ENCODE data around the gene STX4. TPM values are rescaled to one million over a fixed set of nuclear protein-coding genes. Genes with fewer than 3 reads are reported as not detected.

The STX4 gene
- total RNA-seq, 1 experiment from 2014 or later, result 26.0 TPM

- no peak overlapping the region for H3K4me2 ChIP-seq (ENCODE audit: low read length)
- no peak overlapping the region for H3K4me3 ChIP-seq (replicated peaks in 1 of 2; ENCODE audit: low read depth in 1 of 2, low read length in 2 of 2)
- no peak for TF ChIP-seq REST (IDR thresholded peaks at IDR 0.05; ENCODE audit: low read depth)
- ATAC-seq (no peak), DNase-seq (ENCODE audit: low read depth, low spot score) (no peak)
- no peak overlapping the region for H2AFZ ChIP-seq (ENCODE audit: low read depth, low read length, poor library complexity, severe bottlenecking)
- ChIA-PET CTCF (no interaction called here), RAD21 (ENCODE audit: low non-redundant PET in 1 of 2, low total read pairs in 2 of 2, uncharacterized antibody in 2 of 2, unreplicated experiment in 2 of 2) (no interaction called here), POLR2A (interaction anchor here (0.7 kb wide), 1 partner anchor 70 kb away, joined by 5 read pairs; no protein-coding TSS in a partner anchor)
- no peaks in the 10 kb centered on the region for H3K27me3 ChIP-seq (ENCODE audit: insufficient read depth, low read length)
- no peak overlapping the region for H3K27ac ChIP-seq (ENCODE audit: low read depth, low read length)
- H3K4me1 ChIP-seq (ENCODE audit: control insufficient read depth in 1 of 2, insufficient read depth in 2 of 2, low read length in 2 of 2), result peaks cover 5 to 15% of the 10 kb centered on the region in 2 experiments
- H3K79me2 ChIP-seq (ENCODE audit: insufficient read depth, low read length), result peaks cover 10% of the 10 kb centered on the region; the same call in 1 of the 2 replicates
- no TSS peak for BruUV-seq (replicated peaks)
- intact Hi-C loops (cut with micrococcal nuclease), result no loop called here
- no peaks in the 10 kb centered on the region for H3K9me3 ChIP-seq (ENCODE audit: control insufficient read depth in 1 of 2, insufficient read depth in 1 of 2, low read depth in 1 of 2, low read length in 2 of 2)
- H4K20me1 ChIP-seq (ENCODE audit: insufficient read depth), result no peaks in the 10 kb centered on the region
- no peak overlapping the region for H3K9ac ChIP-seq (ENCODE audit: low read length)
- no peaks in the 10 kb centered on the region for H3K9me2 ChIP-seq (ENCODE audit: insufficient read depth)
- peaks cover 0 to 3% of the 10 kb centered on the region in 2 experiments; a peak in 1 of 4 replicates for H3K36me3 ChIP-seq (ENCODE audit: control insufficient read depth in 1 of 2, insufficient read depth in 2 of 2, low read length in 2 of 2)
Measured at GRCh38 chr16:31031276-31031675, 2.1 kb upstream of the STX4 start.

DNA sequence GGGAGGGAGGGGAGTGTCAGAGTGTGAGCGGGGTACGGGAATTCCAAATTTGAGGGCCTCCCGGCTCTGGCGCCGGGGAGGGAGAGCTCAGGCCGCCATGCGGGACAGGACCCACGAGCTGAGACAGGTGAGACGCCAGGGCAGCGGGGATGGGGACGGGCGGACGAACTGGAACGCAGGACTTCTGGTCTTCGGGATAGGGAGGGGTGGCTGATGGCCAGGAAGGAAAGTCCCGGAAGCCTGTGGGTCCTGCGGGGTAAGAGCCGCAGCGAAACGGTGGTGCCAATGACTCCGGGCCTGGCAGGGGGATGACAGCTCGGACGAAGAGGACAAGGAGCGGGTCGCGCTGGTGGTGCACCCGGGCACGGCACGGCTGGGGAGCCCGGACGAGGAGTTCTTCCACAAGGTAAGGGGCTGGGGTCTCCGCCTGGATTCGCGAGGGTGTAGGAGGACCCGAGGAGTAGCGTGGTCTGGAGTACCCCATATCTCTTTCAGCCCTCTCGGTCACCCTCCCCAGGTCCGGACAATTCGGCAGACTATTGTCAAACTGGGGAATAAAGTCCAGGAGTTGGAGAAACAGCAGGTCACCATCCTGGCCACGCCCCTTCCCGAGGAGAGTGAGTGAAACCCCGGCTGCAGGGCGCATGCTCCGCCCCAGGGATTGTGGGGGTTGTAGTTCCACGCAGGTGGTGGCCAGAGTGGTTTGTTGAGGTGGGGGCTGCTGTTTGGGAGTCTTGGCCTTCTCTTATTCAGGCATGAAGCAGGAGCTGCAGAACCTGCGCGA, 543 bp downstream of the STX4 start:
- TF ChIP-seq FOSL1 (IDR thresholded peaks at IDR 0.05; ENCODE audit: low read depth) (no peak), ZFX (IDR thresholded peaks at IDR 0.05) (peak; percentile 30; the same call in 1 of the 2 replicates), POLR2AphosphoS5 (IDR thresholded peaks at IDR 0.05; ENCODE audit: low read depth, low read length) (peak; percentile 57; the same call in 1 of the 2 replicates), EZH2phosphoT487 (IDR thresholded peaks at IDR 0.05; ENCODE audit: borderline replicate concordance) (no peak)
- Histone ChIP-seq H3K27ac (ENCODE audit: low read depth, low read length) (peak overlapping the region; percentile 69), H3K9ac (ENCODE audit: low read length) (peak overlapping the region; percentile 75), H2AFZ (ENCODE audit: low read depth, low read length, poor library complexity, severe bottlenecking) (no peak overlapping the region), H3K9me3 (ENCODE audit: control insufficient read depth in 1 of 2, insufficient read depth in 1 of 2, low read depth in 1 of 2, low read length in 2 of 2) (no peaks in the 10 kb centered on the region), H3K79me2 (ENCODE audit: insufficient read depth, low read length) (peaks cover 10% of the 10 kb centered on the region; the same call in 1 of the 2 replicates), H3K36me3 (ENCODE audit: control insufficient read depth in 1 of 2, insufficient read depth in 2 of 2, low read length in 2 of 2) (peaks cover 0 to 3% of the 10 kb centered on the region in 2 experiments; a peak in 1 of 4 replicates), H3K9me2 (ENCODE audit: insufficient read depth) (no peaks in the 10 kb centered on the region), H3K4me2 (ENCODE audit: low read length) (peak overlapping the region; percentile 90), H3K27me3 (ENCODE audit: insufficient read depth, low read length) (no peaks in the 10 kb centered on the region), H3K4me3 (replicated peaks in 1 of 2; ENCODE audit: low read depth in 1 of 2, low read length in 2 of 2) (peak overlapping the region; percentile 84 to 98), H3K4me1 (ENCODE audit: control insufficient read depth in 1 of 2, insufficient read depth in 2 of 2, low read length in 2 of 2) (peaks cover 5 to 15% of the 10 kb centered on the region in 2 experiments), H4K20me1 (ENCODE audit: insufficient read depth) (no peaks in the 10 kb centered on the region)
- ChIA-PET CTCF (interaction anchor here (1.0 kb wide), 1 partner anchor 49 kb away, joined by 4 read pairs; the partner anchor contains the start of gene HSD3B7), RAD21 (ENCODE audit: low non-redundant PET in 1 of 2, low total read pairs in 2 of 2, uncharacterized antibody in 2 of 2, unreplicated experiment in 2 of 2) (interaction anchor here in 1 of 2 experiments (0.7 kb wide), 2 partner anchors 293 to 409 kb away, joined by 3 to 8 read pairs; no protein-coding TSS in a partner anchor), POLR2A (interaction anchor here (0.6 to 1.6 kb wide), 4 partner anchors 37 to 352 kb away, joined by 3 to 5 read pairs (median 4); partner anchors contain the start of genes KAT8, ZNF646 and ZNF668)
- TSS peak; percentile 81 for BruUV-seq (replicated peaks)
- DNase-seq (ENCODE audit: low read depth, low spot score) (peak; percentile 43), ATAC-seq (peak; percentile 81)
- intact Hi-C loops (cut with micrococcal nuclease), result loop anchor here (2.0 kb wide), 1 partner anchor 39 kb away; no protein-coding TSS in a partner anchor
